Renal cortex interstitium (tissue), 11 donors: ENCODE results near the gene TLN1. TPM values are rescaled to one million over a fixed set of nuclear protein-coding genes. Genes with fewer than 3 reads are reported as not detected.
A peak's percentile ranks its signal among the peaks of the same experiment; 100 is the strongest.

Experiments used
- DNase-seq, 11 donors: peaks; one replicate each; pipeline ENCODE4 v3.0.0-alpha.2; 2013; ENCODE audit warnings: low read depth in 9 of 11, low spot score in 4 of 11; ENCODE audit errors: extremely low read depth in 1 of 11
- polyA plus RNA-seq, 3 donors: library from polyadenylated mRNA; unstranded; fragments of 120-200 nt; gene quantifications; one replicate each; pipeline ENCODE4 v1.2.1, GENCODE V29; 2013; ENCODE audit not compliant: insufficient read length in 3 of 3

Gene TLN1
- polyA plus RNA-seq, 3 donors: 150 to 192 (median 174) TPM

GRCh38 chr9:35736201-35736633, 4.2 kb upstream of the TLN1 start:
- peak in 3 of 11 donors; percentile 50 to 60 (median 53) for DNase-seq

- no peak for DNase-seq
Measured at GRCh38 chr9:35734096-35734495, 2.1 kb upstream of the TLN1 start.

DNA sequence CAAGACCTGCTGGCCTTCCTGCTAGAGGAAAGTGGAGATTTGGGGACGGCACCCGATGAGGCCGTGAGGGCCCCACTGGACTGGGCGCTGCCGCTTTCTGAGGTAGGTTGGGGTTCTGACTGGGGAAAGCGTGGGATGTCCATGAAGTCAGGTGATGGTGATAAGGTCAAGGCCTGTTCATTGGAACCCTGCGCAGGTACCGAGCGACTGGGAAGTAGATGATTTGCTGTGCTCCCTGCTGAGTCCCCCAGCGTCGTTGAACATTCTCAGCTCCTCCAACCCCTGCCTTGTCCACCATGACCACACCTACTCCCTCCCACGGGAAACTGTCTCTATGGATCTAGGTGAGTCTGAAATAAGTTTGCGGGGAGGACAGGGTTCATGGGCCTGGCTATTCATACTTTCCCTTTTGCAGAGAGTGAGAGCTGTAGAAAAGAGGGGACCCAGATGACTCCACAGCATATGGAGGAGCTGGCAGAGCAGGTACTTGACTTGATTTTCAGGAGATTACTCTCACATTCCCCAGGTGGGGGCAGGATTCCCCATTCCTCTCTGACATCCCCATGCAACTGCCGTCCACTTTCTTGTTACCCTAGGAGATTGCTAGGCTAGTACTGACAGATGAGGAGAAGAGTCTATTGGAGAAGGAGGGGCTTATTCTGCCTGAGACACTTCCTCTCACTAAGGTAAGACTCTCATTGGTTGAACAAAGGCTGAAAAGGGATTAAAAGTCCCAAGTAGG, 976 bp upstream of the TLN1 start:
- peak in 2 of 11 donors; percentile 19 to 25 for DNase-seq

DNA sequence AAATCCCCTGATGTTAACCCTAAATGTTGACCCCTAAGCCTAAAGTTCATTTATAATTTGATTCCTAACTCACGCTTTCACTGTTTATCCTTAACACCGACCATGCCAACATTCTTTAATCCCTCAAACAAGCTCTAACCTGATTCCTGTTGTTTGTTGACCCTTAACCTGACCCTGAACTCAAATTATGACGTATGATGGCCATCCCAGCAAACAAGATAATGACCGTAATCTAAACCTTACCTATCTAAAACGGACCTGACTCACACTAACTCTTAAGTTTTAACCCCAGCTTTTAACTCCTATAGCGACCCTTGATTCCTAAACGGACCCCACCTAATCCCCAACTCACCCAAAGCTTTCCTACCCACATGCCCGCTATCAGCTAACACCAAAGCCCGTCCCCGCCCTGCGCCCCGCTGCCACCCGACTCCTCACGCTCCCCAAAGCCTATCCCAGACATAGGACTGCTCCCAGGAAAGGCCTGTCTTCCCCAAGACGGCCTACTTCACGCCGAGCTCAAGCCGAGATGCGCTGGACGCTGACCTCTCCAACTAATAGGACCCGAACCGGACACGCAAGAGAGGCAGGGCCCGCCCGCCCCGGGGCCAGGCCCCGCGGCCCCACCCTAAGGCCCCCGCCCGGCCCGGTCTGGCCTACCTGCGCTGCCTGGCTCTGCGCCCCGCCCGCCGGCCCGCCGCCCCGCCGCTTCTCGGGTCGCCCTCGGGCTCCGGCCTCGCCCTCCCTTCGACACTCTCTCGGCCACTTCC, 395 bp downstream of the TLN1 start:
- DNase-seq: peak in 2 of 11 donors; percentile 20 to 70

GRCh38 chr9:35730486-35730854, 1.5 kb downstream of the TLN1 start:
- DNase-seq: no peak

DNA sequence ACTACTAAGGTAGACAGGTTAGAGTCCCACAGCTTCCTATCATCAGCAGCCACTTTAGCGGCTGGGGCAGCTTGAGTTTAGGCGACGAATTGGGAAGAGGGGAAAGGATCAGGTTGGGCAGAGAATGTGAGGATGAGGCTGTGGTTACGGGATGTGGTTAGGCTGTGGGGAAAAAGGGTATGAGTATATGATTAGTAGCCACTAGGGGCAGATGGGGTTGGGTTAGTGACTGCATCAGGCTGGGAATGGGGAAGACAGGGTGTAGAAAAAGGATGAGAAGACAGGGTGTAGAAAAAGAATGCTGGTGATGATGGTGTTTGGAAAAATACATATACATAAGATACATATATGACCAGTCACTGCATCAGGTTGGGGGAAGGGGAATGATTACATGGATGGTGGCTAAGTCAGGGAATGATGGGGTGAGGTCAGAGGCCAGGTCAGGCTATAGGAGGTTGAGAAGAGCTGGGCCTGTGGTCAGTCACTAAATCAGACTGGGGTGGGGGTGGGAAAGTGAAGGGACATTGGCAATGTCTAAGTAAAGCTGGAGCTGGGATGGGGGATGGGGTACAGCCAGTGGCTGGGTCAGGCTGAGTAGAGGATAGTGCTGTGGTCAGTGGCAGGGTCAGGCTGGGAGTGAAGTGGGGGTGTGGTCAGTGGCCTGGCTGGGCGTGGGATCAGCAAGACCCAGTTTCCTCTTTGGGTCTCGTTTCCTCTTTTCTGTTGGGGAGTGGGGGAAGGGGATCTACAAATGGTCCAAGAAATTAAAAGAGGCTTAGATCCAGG, 2.1 kb downstream of the TLN1 start:
- peak in 2 of 11 donors; percentile 17 to 29 for DNase-seq

- DNase-seq: no peak
Measured at GRCh38 chr9:35729101-35729500, 2.9 kb downstream of the TLN1 start.

GRCh38 chr9:35728041-35728971, 3.7 kb downstream of the TLN1 start:
- peak in 8 of 11 donors; percentile 46 to 80 (median 57) for DNase-seq

DNA sequence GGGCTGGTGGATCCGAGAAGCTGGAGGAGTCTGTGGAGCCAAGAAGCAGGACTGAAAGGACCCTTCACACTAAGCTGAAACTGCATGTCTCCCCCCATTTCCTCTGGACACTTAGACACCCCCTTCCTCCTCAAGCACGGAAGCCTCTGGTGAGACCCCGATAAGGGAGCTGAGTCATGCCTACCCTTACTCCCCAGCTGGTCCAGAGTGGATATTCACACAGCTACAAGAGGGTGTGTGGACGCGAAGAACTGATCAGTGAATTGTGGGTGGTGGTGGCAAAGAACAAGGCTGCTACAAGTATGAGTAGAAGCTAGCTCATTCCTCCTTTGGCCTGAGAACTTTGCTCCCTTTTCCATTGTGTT, 4.3 kb downstream of the TLN1 start:
- no peak for DNase-seq

DNA sequence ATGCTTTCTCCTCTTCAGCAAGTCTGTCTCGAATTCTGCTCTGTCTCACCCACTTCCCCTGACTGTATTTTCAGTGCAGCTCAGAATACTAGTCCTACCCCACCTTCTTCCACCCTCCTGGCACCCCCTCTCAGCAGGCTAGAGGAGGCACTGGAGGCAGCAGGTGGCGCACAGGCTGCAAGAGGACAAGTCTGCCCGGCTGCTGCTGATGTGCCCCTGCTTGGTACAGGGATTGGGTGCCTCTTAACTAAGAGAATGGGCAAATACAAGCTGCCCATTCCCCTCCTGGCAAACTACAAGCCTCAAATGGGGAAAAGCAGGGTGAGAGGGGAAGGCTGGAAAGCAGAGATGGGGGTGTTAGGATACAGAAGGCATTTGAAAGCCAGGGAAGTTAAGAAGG, 5.1 kb downstream of the TLN1 start:
- no peak for DNase-seq

- DNase-seq: no peak
Measured at GRCh38 chr9:35725362-35725761, 6.6 kb downstream of the TLN1 start.

- no peak for DNase-seq
Measured at GRCh38 chr9:35723908-35724307, 8.1 kb downstream of the TLN1 start.

DNA sequence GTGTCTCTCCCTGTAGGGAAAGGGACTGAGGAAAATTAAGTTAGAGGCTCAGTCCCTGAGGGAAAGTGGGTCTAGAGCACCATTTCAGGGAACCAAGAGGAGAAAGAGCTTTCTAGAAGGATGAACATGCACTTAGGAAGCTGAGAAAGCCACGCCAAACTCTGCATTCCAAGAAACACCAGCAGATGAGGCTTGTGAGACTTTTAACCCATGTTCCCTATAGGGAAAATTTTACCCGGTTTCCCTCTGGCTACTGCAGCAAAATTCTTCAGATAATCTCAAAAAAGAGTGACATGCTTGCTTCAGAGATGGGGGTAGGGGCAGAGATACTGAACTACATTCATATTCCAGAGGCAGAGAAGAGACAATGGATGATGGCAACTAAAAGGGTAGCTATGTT, 8.6 kb downstream of the TLN1 start:
- DNase-seq: no peak

DNA sequence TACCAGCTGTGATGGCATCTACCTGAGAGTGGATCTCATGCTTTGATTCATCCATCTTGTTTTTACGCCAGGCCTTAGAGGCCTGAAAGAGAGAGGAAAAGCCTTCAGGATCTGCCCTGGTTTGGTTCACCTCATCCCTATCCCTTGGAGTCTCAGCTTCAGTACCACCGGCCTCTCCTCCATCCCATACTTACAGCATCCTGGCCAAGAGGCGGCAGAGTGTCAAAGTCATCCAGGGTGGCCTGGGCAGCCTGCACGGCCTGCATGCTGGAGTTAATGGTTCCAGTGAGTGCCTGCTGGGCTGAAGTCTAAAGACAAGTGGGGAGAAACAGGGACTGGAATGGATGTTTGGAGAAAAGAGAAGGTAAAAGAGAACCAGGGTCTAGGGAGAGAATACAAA, 12.4 kb downstream of the TLN1 start:
- DNase-seq: no peak

DNA sequence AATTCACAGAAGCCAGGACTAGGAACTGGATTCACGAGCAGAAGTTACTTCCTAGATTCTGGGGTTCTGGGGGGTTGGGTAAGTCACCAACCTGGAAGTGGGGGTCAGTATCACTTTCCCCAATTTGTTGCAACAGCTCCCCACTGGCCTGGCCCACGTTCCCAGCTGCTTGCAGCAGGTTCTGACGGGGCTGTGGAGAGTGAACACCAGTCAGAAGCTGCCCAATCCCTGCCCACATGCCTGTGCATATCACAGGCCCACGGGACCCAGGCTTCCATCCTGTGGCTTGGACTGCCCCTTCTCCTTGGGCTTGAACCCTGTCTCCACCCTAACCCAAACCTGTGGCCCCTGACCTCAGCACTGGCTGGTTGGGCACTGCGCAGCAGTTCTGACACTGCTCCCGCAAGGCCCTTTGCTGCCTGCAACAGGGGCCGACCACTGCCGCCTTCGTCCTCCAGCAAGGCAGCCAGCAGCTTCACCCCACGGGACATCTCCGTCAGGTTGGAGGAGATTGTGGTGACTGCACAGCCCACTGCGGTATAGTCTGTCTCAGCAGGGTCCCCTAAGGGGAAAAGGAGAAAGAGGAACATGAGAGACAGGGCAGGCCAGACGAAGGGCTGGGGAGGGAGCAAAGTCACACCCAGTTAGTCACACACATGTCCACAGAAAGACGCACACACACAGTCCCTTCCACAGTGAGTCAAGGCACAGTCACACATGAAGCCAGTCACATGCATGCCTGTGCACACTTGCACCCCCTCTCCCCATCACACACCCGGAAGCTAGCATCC, 13.1 kb downstream of the TLN1 start:
- DNase-seq: no peak

- DNase-seq: no peak
Measured at GRCh38 chr9:35717132-35717870, 14.7 kb downstream of the TLN1 start.

DNA sequence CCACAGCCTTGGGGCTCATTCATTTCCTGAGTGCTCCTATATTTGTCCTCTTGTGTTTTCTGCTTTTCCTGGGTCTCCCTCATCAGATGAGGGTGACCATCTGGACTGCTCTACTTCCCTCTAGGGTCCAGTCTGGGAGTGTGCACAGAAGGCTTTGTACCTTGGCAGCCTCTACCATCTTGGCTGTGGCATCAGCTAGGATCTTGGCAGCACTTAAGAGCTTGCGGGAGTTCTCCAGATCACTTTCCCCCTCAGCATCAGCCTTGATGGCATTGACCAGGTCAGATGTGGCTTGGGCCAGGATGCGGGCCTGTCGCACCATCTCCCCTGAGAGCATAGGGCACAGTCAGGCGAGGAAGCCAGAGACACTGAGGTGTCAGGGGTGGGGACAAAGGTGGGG, 15.8 kb downstream of the TLN1 start:
- DNase-seq: no peak
